Astrocyte of the cerebellum (primary cell): ENCODE measurements around the gene BAZ1A.
"Not testable (repeated sequence)": the region's sequence is repeated elsewhere in the genome, so short reads cannot be mapped to it uniquely, and the experiment has no call there.

Experiments
- DNase-seq: peaks from one replicate; pipeline ENCODE4 v3.0.0-alpha.2; 2011; ENCODE audit warnings: low read depth
- H3K4me3 ChIP-seq: 2 replicates; pipeline ENCODE4 v1.5.1; 2011; ENCODE audit warnings: mild to moderate bottlenecking, low read depth, low read length, moderate library complexity
- CTCF ChIP-seq: IDR thresholded peaks from 2 replicates; pipeline ENCODE4 v1.5.1; 2012; ENCODE audit warnings: low read length, low read depth, moderate library complexity, mild to moderate bottlenecking; ENCODE audit errors: missing control alignments
- in situ Hi-C: cut with HindIII; loops from 2 replicates; pipeline ENCODE4 v1.10.0; 2017; ENCODE audit warnings: low sequenced_read_pairs

The BAZ1A gene

GRCh38 chr14:34810028-34810427, 65.1 kb downstream of the BAZ1A start:
- no peak overlapping the region for H3K4me3 ChIP-seq
- DNase-seq, result no peak
- in situ Hi-C loops, result no loop called here
- TF ChIP-seq CTCF, result no peak

- in situ Hi-C loops, result no loop called here
- no peak overlapping the region for H3K4me3 ChIP-seq
- no peak for TF ChIP-seq CTCF
- DNase-seq, result no peak
These were observed 68.9 kb downstream of the BAZ1A start for GRCh38 chr14:34806257-34806656.

DNA sequence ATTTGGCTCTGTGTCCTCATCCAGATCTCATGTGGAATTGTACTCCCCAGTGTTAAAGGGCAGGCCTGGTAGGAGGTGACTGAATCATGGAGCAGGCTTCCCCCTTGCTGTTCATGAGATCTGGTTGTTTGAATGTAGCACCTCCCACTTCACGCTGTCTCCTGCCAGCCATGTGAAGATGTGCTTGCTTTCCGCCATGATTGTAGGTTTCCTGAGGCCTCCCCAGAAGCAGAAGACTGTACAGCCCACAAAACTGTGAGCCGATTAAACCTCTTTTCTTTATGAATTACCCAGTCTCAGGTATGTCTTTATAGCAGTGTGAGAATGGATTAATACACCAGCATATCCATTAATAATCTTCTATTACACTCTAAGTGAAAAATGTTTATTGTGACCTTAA, 70.2 kb downstream of the BAZ1A start:
- in situ Hi-C loops, result no loop called here
- TF ChIP-seq CTCF, result no peak
- H3K4me3 ChIP-seq, result no peak overlapping the region
- DNase-seq, result no peak

DNA sequence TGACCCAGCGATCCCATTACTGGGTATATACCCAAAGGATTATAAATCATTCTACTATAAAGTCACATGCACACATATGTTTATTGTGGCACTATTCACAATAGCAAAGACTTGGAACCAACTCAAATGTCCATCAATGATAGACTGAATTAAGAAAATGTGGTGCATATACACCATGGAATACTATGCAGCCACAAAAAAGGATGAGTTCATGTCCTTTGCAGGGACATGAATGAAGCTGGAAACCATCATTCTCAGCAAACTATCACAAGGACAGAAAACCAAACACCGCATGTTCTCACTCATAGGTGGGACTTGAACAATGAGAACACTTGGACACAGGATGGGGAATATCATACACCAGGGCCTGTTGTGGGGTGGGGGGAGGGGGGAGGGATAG, 76.3 kb downstream of the BAZ1A start:
- DNase-seq, H3K4me3 ChIP-seq, in situ Hi-C loops: not testable (repeated sequence)

GRCh38 chr14:34797747-34798583, 77.2 kb downstream of the BAZ1A start:
- H3K4me3 ChIP-seq, result no peak overlapping the region
- TF ChIP-seq CTCF, result no peak
- in situ Hi-C loops, result no loop called here
- DNase-seq, result no peak

- no peak overlapping the region for H3K4me3 ChIP-seq
- in situ Hi-C loops, result no loop called here
- no peak for TF ChIP-seq CTCF
- DNase-seq, result no peak
These were observed 78.3 kb downstream of the BAZ1A start for GRCh38 chr14:34796902-34797301.

DNA sequence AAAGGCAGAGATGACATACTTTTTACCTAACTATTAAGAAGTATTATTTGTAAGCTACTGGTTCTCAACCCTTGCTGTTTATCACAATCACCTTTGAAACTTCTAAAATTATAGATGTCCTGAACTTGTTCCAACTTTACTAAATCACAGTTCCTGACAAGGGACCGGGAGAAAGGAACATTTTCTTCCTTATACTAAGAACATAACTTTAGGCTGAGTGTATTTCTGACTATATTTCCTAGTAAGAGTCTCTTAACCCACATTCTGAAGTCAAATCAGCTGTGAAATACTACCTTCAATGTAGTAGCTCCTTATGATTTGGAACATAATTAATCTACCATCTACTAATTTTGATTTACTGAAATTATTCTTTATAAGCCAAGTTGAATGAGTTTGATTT, 80.2 kb downstream of the BAZ1A start:
- no peak overlapping the region for H3K4me3 ChIP-seq
- in situ Hi-C loops, result no loop called here
- TF ChIP-seq CTCF, result no peak
- DNase-seq, result no peak
